Choroid plexus epithelial cell (primary cell): ENCODE measurements around the gene ESPNL.
A peak's percentile ranks its signal among the peaks of the same experiment; 100 is the strongest.

ENCODE experiments used
- DNase-seq: peaks from one replicate; pipeline ENCODE4 v3.0.0-alpha.2; 2010; ENCODE audit warnings: low read depth
- H3K4me3 ChIP-seq: 2 replicates; pipeline ENCODE4 v1.5.1; 2011; ENCODE audit warnings: low read depth, mild to moderate bottlenecking, control low read depth, low read length, moderate library complexity
- TF ChIP-seq, protein P1 (sequence below): conservative IDR thresholded peaks from 2 replicates; pipeline ENCODE4 v1.5.1; 2011; ENCODE audit warnings: low read depth, mild to moderate bottlenecking, control low read depth, inconsistent platforms, low read length, moderate library complexity

ESPNL gene

DNA sequence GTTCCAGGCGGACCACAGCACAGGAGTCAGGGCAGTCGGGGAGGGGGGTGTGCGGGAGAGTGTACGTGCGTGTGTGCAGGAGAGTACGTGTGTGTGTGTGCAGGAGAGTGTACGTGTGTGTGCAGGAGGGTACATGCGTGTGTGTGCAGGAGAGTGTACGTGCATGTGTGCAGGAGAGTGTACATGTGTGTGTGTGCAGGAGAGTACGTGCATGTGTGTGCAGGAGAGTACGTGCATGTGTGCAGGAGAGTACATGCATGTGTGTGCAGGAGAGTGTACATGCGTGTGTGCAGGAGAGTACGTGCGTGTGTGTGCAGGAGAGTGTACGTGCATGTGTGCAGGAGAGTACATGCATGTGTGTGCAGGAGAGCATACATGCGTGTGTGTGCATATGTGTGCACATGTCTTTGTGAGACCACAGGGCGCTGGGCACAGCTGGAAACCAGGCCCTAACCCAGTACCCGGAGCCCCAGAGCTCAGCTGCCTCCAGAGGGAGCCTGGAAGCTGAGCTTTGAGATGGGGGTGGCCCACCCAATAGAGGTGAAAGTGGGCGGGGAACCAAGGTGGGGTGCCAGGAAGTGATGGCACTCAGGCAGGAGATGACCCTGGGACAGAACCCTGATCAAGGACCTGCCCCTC, 24.5 kb downstream of the ESPNL start:
- TF ChIP-seq, protein P1, sequence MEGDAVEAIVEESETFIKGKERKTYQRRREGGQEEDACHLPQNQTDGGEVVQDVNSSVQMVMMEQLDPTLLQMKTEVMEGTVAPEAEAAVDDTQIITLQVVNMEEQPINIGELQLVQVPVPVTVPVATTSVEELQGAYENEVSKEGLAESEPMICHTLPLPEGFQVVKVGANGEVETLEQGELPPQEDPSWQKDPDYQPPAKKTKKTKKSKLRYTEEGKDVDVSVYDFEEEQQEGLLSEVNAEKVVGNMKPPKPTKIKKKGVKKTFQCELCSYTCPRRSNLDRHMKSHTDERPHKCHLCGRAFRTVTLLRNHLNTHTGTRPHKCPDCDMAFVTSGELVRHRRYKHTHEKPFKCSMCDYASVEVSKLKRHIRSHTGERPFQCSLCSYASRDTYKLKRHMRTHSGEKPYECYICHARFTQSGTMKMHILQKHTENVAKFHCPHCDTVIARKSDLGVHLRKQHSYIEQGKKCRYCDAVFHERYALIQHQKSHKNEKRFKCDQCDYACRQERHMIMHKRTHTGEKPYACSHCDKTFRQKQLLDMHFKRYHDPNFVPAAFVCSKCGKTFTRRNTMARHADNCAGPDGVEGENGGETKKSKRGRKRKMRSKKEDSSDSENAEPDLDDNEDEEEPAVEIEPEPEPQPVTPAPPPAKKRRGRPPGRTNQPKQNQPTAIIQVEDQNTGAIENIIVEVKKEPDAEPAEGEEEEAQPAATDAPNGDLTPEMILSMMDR = no peak
- no peak for DNase-seq
- H3K4me3 ChIP-seq = no peak overlapping the region

DNA sequence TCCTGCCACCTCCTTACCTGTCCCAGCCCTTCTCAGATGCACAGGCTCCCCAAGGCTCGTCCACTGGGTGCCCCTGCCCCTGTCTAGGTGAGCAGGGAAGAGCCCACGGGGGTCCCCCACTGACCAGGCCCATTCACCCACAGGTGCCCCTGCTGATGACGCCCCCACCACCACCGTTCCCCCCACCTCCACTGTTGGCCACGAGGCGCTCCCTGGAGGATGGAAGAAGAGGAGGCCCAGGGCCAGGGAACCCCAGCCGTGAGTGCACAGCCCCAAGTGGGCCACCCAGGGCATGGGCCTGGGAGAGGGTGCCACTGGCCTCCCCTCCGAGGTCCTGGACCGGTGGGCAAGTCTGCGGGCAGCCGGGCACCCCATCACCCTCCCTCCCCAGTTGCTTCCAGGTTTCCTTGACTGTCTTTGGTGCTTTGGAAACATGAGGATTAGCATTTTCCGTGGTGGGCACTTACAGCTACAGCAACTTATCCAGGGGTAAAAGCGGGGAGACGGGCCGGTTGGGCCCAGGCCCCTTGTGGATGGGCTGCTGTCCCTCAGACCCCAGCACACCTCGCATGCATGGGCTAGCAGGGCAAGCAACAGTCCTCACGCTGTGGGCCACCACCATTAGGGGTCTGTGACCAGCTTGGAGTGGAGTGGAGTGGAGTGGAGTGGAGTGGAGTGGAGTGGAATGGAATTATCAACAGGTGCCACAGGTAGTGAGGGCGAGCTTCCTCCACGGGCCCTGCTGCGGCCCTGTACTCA, 25.2 kb downstream of the ESPNL start:
- no peak for DNase-seq
- no peak overlapping the region for H3K4me3 ChIP-seq
- TF ChIP-seq, protein P1 = no peak

DNA sequence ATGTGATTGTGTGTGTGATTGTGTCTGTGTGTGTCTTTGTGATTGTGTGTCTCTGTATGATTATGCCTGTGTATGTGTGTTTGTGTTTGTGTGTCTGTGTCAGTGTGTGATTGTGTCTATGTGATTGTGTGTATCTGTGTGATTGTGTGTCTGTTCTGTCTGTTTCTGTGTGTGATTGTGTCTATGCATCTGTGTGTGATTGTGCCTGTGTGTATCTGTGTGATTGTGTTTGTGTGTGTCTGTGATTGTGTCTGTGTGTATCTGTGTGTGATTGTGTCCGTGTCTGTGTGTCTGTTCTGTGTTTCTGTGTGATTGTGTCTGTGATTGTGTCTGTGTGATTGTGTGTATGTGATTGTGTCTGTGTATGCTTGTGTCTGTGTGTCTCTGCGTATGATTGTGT, 26.2 kb downstream of the ESPNL start:
- TF ChIP-seq, protein P1 = no peak
- no peak overlapping the region for H3K4me3 ChIP-seq
- no peak for DNase-seq

DNA sequence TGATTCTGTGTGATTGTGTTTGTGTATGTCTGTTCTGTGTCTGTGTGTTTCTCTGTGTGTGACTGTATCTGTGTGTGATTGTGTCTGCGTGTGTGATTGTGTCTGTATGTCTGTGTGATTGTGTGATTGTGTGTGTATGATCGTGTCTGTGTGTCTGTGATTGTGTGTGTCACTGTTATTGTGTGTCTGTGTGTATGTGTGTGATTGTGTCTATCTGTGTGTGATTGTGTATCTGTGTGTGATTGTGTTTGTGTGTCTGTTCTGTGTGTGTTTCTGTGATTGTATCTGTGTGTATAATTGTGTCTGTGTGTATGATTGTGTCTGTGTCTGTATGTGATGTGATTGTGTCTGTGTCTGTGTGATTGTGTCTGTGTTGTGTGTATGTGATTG, 26.6 kb downstream of the ESPNL start:
- TF ChIP-seq, protein P1 = no peak
- no peak for DNase-seq

DNA sequence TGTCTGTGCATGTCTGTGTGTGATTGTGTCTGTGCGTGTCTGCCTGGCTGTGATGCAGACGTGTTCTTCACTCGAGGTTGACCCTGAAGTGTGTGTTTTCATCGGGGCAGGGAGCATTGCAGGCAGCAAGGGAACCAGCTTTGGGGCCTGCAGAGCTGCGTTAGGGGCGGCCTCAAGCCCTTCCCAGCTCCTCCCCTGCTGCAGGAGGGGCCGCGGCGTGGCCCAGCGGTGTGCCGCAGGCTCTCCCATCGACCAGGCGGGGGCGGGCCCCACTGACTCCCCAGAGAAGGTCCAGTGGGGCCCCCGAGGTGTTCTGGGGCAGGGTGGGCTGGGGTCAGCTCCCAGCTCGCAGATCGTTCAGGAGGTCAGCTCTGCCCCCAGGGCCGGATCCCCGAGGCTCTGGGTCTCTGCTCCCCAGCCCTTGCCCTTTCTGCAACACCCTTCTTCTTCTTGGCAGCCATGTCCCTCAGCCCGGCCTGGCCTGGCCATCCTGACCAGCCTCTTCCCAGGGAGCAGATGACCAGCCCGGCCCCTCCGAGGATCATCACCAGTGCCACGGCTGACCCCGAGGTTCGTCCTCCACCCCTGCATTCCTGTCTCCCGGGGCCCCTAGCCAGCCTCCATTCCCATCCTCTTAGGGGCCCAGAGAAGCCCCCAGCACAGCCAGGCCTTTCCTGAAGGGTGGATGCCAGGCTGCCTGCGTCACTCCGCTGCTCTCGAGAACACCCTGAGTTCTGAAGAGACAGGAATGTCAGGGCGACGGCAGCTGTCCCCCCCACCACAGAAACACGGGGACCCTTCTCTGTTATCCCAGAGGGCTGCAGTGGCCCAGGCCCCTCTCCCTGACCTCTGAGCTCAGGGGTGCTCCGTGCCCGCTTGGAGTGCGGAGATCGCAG, 27.3 kb downstream of the ESPNL start:
- peak overlapping the region; percentile 45 for H3K4me3 ChIP-seq
- DNase-seq = peak; percentile 84
- TF ChIP-seq, protein P1 = peak; percentile 39

More for the DNA sequence above, 26.6 kb downstream of the ESPNL start:
- H3K4me3 ChIP-seq = no peak overlapping the region

DNA sequence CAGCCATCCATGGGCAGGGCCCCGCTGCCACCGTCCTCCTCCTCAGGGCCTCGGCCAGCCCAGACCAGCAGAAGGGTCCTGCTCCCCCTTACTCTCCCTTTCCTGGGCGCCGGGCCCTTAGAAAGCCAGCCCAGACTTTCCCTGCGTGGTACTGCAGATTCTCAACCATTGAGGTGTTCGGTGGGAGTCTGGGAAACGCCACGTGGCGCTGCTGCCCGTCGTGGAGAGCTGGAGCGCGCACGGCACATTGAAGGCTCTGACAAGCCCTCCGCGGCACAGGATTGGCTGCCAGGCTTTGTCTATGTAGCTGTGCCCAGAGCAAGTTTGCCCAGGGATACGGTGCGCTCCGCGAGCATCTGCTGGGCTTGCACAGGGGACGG, 27.9 kb downstream of the ESPNL start:
- DNase-seq = no peak
- no peak overlapping the region for H3K4me3 ChIP-seq
- TF ChIP-seq, protein P1 = no peak
